LoVo (cell line): ENCODE results near the gene PLEK2.
A peak's percentile ranks its signal among the peaks of the same experiment; 100 is the strongest.
"Not testable (repeated sequence)": the region's sequence is repeated elsewhere in the genome, so short reads cannot be mapped to it uniquely, and the experiment has no call there.

ENCODE experiments used
- DNase-seq: peaks from one replicate; pipeline ENCODE4 v3.0.0-alpha.2; 2016; ENCODE audit warnings: low spot score

The PLEK2 gene

GRCh38 chr14:67411820-67412421, at the start of gene PLEK2:
Gene PLEK2, minus strand, starts transcription at chr14:67412165. Its CDS starts 106 bp downstream, at chr14:67412059.
- DNase-seq: peak; percentile 94

- no peak for DNase-seq
Observed at GRCh38 chr14:67461341-67461985, 49.5 kb upstream of the PLEK2 start.

DNA sequence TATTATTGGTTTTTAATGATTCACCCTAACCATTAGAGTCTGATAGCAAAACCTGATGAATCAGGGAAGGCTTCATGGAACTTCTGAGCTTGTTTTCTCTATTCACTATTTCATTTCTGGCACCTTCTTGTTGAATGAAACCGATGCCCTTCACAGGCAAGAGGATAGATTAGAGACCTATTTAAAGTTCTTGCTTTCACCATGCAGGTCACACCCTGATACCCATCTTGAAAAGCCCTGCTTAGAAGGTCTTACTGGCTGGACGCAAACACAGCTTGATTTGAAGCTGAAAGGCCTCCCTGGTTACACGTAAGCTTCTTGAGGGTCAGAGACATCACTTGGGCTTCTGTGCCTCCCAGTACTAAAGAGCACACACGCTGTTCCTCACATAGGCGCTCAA, 47.4 kb upstream of the PLEK2 start:
- no peak for DNase-seq

GRCh38 chr14:67457782-67458181, 45.8 kb upstream of the PLEK2 start:
- no peak for DNase-seq

GRCh38 chr14:67456732-67457131, 44.8 kb upstream of the PLEK2 start:
- DNase-seq: no peak

GRCh38 chr14:67453575-67454300, 41.8 kb upstream of the PLEK2 start:
- DNase-seq: no peak

- DNase-seq: not testable (repeated sequence)
Observed at GRCh38 chr14:67451667-67452066, 39.7 kb upstream of the PLEK2 start.

DNA sequence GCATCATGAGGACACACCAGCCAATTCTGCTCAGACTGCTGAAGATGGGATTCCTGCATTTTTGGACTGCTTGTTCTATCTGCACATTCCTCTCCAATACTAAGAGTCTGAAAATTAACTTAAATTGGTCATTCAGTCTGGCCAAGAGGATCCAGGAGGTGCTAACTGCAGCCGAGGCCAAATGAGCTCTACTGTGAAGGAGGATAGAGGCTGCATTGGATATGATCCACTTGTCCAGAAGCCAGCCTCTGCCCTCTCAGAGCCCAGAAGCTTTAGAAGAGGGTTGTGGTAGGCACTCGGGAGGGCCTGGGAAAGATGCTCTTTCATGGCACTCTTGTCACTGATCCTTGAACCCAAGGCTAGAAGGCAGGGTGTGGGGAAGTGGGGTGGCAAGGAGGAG, 37.1 kb upstream of the PLEK2 start:
- no peak for DNase-seq

- DNase-seq: no peak
Observed at GRCh38 chr14:67447033-67447381, 35.0 kb upstream of the PLEK2 start.

GRCh38 chr14:67446371-67447032, 34.5 kb upstream of the PLEK2 start:
- DNase-seq: peak; percentile 39

GRCh38 chr14:67444395-67444794, 32.4 kb upstream of the PLEK2 start:
- DNase-seq: no peak

GRCh38 chr14:67442139-67442906, 30.4 kb upstream of the PLEK2 start:
- DNase-seq: no peak

- DNase-seq: no peak
Observed at GRCh38 chr14:67441672-67442071, 29.7 kb upstream of the PLEK2 start.

DNA sequence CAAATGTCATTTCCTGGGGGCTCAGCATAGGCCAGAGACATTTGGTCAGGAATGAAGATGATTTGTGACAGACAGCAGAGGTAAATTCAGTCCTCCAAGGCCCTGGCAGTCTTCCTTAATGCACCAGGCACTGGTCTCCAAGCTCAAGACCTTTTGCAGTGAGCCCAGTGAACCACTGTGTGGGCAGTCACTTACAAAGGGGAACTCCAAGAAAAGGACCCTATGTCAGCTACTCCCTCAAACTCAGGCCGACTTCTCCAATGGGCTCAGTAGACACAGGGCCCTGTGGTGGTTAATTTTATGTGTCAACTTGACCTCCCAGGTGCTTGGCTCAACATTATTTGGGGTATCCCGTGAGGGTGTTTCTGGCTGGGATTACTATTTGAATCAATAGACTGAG, 29.3 kb upstream of the PLEK2 start:
- no peak for DNase-seq

- DNase-seq: peak; percentile 61
Observed at GRCh38 chr14:67440513-67440912, 28.5 kb upstream of the PLEK2 start.

- no peak for DNase-seq
Observed at GRCh38 chr14:67438969-67439368, 27.0 kb upstream of the PLEK2 start.

- DNase-seq: no peak
Observed at GRCh38 chr14:67436006-67436866, 24.3 kb upstream of the PLEK2 start.

- DNase-seq: no peak
Observed at GRCh38 chr14:67435603-67436002, 23.6 kb upstream of the PLEK2 start.

DNA sequence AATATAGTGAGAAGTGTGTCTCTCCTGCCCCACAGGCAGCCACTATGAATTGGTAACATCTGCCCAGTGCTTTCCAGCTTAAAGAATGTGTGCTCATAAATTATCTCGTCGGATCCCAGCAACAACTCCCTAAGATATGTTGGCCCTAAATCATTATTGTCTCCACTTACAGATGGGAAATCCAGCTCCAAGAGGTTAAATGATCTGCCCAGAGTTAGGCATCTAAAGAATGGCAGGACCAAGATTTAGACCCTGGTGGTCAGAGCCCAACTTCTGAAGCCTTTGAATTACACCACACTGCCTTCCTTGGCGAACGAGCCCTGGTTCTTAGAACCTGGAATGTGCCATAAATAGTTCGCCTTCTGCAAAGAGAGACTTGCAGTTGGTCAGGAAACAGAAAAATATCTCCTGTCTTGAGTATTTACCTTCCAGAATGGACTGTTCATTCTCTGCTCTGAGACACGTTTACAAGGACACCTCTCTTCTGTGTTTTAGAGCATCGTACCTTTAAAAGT, 20.1 kb upstream of the PLEK2 start:
- no peak for DNase-seq

DNA sequence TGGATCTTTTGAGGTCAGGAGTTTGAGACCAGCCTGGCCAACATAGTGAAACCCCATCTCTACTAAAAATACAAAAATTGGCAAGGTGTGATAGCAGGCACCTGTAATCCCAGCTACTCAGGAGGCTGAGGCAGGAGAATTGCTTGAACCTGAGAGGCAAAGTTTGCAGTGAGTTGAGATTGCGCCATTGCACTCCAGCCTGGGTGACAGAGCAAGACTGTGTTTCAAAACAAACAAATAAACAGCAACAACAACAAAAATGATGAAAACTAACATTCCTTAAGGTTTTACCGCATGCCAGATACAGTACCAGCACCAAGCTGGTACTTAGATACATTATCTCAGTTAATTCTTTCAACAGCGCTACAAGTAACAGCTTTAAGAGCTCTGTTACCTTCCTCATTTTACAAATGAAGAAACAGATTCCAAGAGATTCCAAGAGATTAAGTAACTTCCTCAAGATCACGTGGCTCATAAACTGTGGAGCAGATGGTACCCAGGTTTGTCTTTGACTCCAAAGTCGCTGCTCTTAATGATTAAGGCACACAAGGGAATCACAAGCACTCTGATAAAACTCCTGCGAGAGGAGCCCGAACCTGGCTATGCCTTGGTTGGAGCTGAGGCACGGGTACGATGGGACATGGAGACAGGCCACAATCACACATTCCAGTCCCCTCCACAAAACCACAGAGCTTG, 17.7 kb upstream of the PLEK2 start:
- DNase-seq: no peak
